NCI-H128 (cell line): ENCODE data around the gene CELF4.

ENCODE experiments used
- DNase-seq: peaks from one replicate; lab custom pipeline; 2025; ENCODE audit not compliant: unreplicated experiment; lab: John Stamatoyannopoulos, UW

CELF4 gene

DNA sequence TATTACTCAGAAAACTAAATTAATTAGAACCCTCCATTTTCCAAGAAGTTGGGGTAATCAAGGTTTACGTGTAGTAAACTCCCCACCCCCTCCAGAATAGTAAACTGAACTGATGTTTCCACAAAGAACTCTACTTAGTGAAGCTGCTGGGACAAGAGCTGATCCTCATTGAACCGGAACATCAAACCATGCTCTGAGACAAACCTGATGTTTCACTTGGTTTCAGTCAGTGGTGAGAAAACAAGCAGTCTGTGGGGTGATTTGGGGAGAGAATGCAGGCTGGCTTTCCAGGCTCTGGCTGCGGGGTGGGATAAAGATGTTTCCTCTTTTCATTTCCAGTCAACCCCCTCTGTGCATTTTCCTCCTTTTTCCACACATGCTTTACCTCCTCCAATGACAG is 38.2 kb downstream of the CELF4 start:
- no peak for DNase-seq

DNA sequence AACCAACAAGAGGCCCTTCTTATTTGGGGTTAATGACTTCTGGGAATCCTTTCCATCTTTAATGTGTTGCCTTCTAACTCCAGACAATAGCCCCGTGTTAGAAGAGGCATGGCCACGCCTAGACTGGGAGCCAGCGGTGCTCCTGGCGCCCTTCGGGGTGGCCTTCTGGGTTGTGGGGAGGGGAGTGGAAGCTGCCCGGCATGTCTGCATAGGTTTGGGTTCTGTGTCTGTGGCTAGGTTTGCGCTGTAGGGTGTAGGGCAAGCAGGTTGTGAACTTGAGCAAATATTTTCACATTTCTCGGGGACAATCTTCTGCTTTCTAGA is 40.4 kb downstream of the CELF4 start:
- no peak for DNase-seq

DNA sequence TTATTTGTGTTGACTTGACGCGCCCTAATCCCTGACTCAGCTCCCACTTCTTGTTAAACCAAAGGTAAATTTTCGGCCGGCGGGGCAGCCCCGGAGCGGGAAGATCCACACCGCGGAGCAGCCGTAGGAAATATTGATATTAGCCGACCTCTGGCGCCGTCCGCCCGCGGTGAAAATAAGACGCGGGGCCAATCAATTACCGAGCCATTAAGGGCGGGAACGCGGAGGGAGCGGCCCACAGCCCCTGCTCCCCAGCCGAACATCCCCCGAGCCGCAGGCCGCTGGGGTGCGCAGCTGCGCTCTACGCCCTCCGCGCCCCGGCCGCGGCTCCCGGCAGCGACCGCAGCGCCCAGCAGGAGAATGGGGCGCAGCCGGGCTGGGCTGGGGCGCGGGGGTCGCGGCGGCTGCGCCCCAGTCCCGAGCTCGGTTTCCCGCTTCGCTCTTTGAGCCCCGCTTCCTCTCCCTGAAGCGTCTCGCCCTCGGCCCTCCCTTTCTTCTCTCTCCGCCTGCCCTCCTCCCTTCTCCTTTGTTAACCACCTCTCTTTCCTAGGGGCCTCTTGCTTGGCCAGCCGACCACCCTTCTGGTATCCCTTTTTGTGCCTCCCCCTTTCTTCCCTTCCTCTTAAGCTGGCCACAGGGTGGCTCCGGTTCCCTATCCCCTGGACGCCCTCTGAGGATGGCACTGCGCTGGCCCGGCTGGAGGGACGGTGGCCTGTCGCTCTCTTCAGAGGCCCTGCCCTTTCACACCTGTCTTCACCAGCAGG is 40.9 kb downstream of the CELF4 start:
- DNase-seq = no peak

GRCh38 chr18:37524139-37524497 is 41.5 kb downstream of the CELF4 start:
- no peak for DNase-seq

DNA sequence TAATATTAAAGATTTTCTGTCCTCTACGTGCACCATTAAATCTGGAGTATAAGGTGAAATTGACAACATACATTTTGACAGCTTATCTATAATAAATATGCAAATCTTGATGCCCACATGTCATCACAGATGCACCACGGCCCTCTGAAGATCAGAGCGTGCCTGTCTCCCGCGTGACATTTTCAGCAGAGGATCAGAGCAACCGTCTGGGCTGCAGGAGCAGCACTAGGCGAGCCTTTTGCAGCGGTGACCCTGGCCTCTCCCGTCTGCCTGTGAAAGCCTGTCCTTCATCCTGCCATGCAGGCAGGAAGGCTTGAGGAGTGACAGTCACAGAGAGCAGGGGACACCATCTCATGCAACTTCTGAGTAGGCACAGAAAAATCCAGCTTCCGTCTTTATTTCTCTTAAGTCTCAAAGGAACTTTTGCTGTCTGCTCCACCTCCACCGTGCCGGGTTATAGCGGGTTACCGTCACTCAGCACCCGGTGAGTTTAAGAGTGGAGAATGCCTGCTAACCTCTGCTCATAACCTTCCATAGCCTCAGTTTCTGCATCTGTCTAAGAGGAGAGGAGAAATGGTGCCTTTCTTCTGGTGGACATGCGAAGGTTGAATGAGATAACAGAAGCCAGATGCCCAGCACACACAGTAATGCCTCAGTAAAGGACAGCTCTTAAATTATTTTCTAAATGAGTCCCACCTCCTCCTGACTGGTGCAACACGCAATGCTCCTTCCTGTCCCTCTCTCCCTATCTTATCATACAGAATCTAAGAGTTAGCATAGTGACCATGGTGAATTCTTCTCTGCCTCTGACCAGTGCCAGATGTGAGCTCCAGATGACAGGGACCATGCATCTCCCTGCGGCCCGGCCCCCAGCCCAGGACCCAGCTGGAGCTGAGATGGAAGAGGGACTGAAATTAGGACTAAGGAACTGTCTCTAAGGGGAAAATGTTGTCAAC is 43.8 kb downstream of the CELF4 start:
- no peak for DNase-seq

GRCh38 chr18:37520508-37520907 is 45.1 kb downstream of the CELF4 start:
- DNase-seq = no peak

- DNase-seq = no peak
These were observed 46.0 kb downstream of the CELF4 start for GRCh38 chr18:37519510-37520135.

DNA sequence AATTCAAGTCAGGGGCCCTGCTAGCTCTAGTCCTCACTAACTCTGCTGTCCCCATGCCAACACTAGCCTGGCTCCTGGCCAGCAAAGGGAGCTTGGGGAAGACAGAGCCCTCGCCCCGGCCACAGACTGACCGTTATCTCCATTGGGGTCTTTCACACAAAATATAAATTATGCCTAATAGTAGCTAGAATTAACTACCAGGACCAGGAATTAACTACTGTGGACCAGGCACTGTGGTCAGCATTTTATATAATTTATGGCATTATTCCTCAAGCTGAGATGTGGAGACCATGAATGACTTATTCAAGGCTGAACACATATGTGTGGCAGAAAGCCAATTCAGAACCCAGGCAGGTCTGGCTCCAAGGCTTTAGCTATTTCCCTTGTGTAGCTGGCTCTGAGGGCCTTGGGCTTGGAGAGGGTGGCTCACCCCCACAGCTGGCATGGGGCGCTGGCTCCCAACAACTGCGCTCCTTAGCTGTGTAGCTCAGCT is 49.2 kb downstream of the CELF4 start:
- peak; percentile 12 for DNase-seq

GRCh38 chr18:37514953-37515352 is 50.6 kb downstream of the CELF4 start:
- DNase-seq = no peak

GRCh38 chr18:37512400-37512799 is 53.2 kb downstream of the CELF4 start:
- no peak for DNase-seq

- DNase-seq = no peak
These were observed 53.8 kb downstream of the CELF4 start for GRCh38 chr18:37511721-37512298.

DNA sequence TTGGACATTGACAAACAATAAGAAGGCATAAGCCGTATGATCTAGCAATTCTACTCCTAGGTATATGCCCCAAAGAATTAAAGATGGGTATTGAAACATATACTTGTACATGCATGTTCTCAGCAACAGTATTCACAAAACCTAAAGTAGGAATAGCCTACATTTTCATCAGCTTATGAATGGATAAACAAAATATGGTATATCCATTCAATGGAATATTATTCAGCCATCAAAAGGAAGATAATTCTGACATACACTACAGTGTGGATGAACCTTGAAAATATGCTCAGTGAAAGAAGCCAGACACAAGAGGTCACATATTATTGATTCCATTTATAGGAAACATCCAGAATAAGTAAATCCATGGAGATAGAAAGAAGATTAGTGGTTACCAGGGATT is 56.0 kb downstream of the CELF4 start:
- DNase-seq = no peak

DNA sequence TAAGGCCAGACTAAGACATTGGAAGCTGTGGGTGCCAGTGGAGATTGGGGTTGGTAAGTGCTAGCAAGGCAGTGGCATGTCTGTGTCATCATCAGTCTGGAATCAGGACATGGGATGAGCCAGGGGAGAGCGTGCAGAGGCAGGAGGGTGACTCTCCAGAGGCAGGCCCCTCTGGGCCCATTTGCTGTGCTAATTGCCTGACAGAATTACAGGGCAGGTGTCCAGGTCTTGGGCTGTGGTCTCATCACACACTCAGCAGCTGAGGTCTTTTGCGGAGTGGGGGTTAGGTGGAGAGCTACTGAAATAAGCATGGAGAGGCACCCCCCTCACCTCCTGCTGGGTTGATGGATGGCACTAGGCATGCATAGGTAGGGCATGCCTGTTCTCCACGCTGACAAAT is 57.4 kb downstream of the CELF4 start:
- peak; percentile 77 for DNase-seq

DNA sequence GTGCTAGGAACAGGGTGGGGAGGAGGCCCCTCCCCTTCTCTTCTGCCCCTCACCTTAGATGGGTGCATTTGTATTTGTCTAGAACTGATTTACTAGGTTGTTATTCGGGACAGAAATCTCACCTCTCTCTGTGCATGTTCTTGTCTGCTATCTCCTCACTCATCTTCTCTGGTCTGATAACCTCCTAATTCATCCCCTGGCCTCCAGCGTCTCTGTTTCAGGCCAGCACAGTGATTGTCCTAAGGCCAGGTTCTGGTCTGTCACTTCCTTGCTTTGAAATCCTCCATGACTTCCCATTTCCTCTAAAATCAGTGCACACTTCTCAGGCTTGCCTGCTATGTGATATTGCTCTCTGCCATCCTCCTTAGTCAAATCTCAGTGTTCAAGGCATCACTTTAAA is 58.4 kb downstream of the CELF4 start:
- no peak for DNase-seq

GRCh38 chr18:37506001-37506400 is 59.6 kb downstream of the CELF4 start:
- no peak for DNase-seq

DNA sequence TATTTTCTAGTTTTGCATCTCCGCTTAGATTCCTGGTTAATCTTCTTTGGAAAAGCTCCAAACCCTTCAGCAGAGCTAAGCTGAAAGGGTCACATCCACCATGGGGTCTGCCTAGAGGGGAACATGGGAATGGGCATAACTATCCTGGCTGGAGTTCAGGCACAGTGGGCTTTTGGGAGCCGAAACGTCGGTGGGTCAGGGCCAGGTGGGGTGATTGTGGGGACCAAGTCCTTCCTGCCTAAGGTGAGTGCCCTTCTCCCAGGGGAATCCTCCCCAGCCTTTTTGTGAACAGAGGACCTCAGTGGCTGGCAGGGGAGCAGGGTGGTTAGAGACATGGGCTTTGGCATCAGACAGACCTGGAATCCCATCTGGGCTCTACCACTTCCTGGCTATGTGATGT is 60.3 kb downstream of the CELF4 start:
- no peak for DNase-seq

DNA sequence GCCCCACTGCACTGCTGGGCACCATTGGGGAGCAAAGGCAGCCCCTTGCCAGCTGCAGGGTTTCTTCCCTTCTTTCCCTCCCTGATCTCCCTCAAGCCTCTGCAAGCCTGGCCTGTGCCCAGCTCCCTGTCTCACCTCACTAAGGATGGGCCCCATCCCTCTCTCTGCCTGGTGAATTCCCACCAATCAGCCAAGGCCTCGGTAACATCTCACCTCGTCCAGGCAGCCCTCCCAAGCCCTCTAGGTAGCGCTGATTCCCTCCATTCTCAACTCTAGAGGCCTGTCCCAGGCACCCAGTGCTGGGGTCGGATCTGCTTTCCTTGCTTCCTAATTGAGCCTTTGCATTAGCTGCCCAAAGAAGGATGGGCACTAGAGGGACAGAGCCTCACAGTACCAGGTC is 63.0 kb downstream of the CELF4 start:
- no peak for DNase-seq

- no peak for DNase-seq
These were observed 63.6 kb downstream of the CELF4 start for GRCh38 chr18:37502036-37502435.

DNA sequence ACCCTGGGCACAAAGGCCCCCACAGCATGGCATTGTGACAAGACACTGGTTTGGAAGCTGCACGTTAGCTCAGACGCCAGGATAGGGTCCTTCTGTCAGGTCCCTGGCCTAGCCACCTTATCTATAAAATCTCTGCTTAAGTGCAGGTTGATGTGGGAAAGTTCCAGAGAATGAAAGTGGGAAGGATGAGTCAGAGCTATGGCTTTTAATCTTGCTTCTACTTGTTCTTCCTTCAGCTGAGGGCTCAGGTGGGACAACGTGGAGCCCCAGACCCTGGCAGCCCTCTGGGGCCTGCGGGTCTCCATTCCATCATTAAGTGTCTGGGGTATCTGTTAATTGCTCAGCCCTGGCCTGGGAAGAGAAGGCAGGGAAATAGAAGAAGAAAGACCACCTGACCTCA is 64.5 kb downstream of the CELF4 start:
- DNase-seq = no peak

DNA sequence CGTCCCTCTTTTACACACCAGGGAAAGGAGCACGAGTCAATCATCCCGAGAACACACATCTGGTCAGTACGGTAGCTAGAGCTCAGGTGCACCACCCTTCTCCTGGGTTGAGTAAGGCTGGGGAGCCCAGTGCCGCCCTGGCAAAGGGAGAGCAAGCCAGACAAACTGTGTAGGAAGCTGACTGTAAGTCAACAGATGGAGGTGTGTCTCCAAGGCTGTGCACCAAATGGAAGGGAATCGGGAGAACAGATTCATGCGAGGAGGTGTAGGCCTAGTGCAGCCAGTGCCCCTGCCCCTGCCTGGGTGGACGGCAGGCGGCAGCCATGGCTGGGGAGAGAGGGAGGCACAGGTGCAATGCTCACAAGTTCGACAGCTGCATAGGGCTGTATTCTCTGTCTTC is 65.7 kb downstream of the CELF4 start:
- no peak for DNase-seq

DNA sequence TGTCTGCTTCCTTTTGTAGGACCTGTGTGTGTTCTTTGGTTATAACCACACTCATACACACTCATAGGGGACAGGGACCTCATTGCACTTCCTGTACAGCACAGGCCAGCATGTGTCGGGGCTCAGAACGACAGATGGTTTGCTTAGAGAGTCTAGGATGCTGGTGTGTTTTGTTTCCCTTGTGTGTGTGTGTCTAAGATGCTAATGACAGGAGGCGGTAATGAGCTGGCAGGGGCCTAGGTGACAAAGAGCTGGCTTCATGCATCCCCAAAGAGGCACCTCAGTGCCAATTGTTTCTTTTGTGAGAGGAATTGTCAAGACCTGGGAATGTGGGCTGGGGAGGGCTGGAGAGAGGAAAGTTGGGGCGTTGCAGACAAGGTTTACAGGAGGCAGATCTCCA is 66.6 kb downstream of the CELF4 start:
- DNase-seq = no peak
